Measurements from ENCODE around the gene KLHL22.
"Not testable (repeated sequence)": the region's sequence is repeated elsewhere in the genome, so short reads cannot be mapped to it uniquely, and the experiment has no call there.

The KLHL22 gene

DNA sequence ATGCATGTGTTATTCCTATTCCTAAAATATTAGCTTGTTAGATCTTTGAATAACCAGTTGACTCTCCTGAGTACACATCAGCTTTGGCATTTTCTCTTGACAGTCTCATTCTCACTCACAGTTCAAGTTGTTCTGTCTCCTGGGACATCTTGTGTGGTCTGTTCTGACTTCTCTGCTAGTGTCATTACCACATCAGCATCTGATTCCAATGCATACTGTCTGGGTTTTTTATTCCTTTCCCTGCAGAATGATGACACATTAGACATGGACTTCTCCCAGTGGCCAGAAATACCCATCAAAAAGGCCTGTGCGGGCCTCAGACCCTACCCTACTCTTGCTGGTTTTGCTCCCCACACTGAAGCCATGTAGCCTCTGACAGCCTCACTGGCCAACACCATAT is 99.0 kb downstream of the KLHL22 start:
- peak in 1 of 3 donors; percentile 33 for DNase-seq

DNA sequence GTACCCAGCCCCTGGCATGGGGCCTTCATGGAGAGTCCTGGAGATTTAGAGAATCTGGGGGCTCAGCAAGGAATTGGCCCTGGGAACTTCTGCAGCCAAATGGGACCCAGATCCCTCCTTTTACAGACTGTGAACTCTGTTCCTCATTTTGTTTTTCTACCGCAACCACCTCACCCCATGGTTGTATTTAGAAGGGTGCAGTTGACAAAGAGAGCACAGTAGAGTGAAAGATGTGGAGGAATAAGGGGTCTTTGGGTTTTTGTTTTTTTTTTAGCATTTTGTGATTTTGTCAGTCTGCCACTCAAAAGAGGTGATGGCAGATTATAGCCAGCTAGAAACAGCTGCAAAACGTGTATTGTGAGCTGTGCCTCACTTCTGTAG is 99.7 kb downstream of the KLHL22 start:
- no peak for DNase-seq

DNA sequence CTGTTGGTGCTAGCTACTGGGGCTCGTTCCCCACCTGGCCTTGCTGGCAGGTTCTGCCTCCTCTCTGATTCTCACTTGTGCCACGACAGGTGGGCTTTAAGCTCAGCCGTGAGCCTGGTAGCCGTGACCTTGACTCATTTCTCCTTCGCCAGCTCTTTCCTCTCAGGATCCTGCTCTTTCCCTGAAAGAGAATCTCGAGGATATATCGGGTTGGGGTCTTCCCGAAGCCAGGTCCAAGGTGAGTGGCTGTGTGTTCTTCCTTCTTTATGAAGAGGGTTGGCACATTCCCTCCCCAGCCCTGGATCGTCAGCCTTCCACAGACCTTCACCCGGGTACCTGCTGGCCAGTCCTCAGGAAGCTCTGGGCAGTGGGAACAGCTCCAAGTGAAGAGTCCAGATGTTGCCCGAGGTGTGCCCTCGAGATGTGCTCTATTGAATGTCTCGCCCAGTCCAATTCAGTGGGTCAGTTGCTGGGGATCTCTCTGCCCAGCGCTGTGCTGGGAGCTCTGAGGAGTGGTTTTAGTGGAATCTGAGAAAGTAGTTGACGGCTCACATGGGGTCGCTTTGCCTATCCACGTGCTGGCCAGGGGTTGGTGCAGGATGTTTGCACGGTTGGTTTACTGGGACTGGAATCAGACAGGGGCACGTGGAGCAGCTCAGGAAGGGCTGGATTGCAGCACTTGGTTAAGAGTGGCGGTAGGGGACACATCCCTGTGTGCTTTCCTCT is 100.3 kb downstream of the KLHL22 start:
- no peak for DNase-seq

DNA sequence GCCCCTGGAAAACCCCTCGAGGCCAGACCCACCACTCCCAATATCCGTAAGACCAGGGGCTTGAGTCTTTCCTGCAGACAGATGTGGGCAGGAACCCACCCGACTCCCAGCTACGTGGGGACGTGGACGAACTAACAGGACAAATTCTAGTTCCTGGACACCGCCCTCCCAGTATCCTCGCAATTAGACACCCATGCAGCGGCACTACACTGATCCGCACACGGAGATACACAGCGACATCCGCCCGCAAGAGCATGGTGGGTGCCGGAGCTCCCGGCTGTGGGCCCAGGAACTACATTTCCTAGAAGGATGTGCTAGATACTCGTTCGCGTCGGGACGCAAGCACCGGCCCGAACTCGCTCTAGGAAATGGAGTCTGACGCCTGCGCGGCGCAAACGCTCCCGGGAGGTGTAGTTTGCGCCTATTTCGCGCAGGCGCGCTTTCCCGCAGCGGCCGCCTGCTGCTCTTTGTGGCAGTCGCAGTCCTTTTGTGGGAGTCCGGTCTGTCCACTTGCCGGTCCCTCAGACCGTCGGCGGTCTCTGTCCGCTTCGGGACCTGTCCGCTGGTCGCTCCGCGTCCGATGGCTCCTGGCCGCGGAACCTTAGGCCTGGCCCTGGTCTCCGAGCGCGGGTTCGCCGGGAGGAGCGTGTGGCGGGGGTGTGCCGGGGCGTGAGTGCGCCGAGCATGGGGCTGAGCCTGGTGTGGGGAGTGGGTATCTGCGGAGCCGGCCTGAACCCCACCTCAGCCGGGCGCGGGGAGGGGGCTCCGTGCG is 101.7 kb downstream of the KLHL22 start, which contains the start of gene ZNF74:
TSS of gene ZNF74 (plus strand) at position 447 of the 772 bp plus-strand sequence. CDS start 478 bp downstream, outside the sequence.
- peak; percentile 88 to 95 (median 93) for DNase-seq

DNA sequence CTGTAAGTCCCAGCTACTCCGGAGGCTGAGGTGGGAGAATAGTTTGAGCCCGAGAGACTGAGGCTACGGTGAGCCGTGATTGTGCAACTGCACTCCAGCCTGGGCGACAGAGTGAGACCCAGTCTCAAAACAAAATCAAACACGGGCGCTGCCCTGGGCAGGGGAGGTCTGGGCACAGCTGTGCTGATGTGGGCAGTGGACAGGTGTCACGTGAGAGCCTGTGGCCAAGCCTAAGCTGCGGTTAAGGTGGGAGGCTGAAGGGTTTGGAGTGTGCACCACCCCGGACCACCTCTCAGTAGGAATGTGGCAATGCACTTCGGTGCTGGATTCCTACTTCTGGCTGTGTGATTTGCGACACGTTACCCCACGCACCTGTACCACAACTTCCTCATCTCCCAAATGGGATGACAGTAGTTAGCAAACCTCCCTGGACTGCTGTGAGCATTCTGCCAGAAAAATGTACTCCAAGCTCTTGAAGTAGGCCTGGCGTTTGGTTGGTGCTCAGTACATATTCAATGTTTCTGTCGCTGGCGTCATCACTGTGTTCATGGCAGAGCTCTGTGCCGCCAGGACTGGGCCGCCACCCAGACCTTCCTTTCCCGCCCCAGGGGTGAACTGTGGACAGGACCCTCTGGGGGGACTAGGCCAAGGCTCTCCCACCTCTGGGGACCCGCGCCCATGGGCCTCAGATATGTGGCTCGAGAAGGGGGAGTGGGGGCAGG is 102.5 kb downstream of the KLHL22 start:
- DNase-seq: no peak

DNA sequence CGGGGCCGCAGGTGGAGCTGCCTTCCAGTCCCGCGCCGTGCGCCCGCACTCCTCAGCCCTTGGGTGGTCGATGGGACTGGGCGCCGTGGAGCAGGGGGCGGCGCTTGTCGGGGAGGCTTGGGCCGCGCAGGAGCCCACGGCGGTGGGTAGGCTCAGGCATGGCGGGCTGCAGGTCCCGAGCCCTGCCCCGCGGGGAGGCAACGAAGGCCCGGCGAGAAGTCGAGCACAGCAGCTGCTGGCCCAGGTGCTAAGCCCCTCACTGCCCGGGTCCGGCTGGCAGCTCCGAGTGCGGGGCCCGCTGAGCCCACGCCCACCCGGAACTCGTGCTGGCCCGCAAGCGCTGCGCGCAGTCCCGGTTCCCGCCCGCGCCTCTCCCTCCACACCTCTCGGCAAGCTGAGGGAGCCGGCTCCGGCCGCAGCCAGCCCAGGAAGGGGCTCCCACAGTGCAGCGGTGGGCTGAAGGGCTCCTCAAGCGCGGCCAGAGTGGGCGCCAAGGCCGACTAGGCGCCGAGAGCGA is 103.2 kb downstream of the KLHL22 start:
- not testable (repeated sequence) for DNase-seq
